ENCODE results near the gene FGD2. TPM values are rescaled to one million over a fixed set of nuclear protein-coding genes. Genes with fewer than 3 reads are reported as not detected.

Gene FGD2
- total RNA-seq, 3 donors from 2014 or later, result 6.9 to 18.3 (median 14.1) TPM

DNA sequence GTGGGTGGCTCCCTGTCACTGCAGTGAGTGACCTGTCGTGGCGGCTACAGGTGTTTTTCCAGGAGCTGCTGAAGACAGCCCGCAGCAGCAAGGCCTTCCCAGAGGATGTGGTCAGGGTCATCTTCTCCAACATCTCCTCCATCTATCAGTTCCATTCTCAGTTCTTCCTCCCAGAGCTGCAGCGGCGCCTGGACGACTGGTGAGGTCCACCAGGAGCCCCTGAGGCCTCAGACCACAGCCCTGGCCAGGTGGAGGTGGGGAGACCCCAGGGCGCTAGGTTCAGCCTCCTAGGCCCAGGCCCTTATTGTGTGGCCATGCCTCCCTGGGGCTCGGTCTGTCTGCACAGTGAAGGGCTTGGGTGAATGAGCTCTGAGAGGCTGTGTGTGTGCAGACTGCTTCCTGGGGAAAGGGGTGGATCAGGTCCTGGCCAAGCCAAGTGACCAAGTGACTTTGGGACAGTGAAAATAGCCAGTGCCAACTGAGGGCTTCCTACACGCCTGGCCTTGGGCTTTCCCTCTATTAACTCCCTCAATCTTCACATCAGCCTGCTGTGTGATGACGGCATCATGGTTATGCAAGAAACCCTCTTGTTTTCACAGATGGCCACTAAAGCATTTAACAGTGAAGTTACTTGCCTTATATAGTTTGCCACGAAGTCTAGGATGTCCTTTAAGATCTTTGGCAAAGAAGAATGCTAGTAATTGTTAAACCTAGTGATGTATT is 6.4 kb downstream of the FGD2 start:
- intact Hi-C loops (cut with DNase I, micrococcal nuclease), result no loop called here

DNA sequence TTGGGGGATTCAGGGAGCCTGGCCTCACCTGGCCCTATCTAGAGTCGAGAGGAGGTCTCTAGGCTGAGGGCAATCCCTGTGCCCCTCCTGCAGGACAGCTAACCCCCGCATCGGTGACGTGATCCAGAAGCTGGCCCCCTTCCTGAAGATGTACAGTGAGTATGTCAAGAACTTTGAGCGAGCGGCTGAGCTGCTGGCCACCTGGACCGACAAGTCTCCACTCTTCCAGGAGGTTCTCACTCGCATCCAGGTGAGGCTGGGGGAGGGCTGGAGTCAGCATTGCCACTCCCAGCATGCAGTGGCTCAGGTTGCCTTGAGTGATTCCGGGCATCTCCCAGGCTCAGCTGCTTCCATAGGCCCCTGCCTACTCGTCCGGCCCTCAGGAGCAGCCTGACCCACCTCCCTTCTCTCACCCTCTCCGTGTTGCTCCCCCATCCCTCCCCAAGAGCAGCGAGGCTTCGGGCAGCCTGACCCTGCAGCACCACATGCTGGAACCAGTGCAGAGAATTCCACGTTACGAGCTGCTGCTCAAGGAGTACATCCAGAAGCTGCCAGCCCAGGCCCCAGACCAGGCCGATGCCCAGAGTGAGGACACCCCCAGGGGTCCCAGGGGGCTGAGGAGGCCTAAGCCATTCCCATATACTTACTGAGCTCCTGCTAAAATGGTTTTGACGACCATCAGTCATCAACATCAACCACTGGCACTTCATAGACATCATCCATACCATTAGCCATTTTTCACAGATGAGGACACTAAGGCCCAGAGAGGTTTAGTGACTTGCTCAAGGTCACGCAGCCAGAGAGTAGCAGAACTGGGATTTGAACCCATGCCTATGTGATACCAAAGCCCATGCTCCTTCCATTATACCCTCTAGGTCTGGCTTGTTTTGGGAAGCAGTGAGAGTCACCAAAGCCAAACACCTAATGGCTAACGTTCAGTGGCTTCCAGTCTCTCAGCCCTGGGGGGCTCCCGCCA is 8.3 kb downstream of the FGD2 start:
- Histone ChIP-seq H3K36me3 (ENCODE audit: low read depth) (no peaks in the 10 kb centered on the region), H3K4me3 (no peak overlapping the region), H3K9me3 (no peaks in the 10 kb centered on the region), H3K4me1 (ENCODE audit: low read depth) (peaks cover 7% of the 10 kb centered on the region)
- TF ChIP-seq, protein P1, sequence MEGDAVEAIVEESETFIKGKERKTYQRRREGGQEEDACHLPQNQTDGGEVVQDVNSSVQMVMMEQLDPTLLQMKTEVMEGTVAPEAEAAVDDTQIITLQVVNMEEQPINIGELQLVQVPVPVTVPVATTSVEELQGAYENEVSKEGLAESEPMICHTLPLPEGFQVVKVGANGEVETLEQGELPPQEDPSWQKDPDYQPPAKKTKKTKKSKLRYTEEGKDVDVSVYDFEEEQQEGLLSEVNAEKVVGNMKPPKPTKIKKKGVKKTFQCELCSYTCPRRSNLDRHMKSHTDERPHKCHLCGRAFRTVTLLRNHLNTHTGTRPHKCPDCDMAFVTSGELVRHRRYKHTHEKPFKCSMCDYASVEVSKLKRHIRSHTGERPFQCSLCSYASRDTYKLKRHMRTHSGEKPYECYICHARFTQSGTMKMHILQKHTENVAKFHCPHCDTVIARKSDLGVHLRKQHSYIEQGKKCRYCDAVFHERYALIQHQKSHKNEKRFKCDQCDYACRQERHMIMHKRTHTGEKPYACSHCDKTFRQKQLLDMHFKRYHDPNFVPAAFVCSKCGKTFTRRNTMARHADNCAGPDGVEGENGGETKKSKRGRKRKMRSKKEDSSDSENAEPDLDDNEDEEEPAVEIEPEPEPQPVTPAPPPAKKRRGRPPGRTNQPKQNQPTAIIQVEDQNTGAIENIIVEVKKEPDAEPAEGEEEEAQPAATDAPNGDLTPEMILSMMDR (IDR thresholded peaks at IDR 0.05), result no peak
- intact Hi-C loops (cut with DNase I, micrococcal nuclease), result no loop called here
- ATAC-seq (no peak), DNase-seq (peak in 1 of 3 donors; percentile 46)

More for the DNA sequence above, 6.4 kb downstream of the FGD2 start:
- H3K4me1 ChIP-seq (ENCODE audit: low read depth), result no peaks in the 10 kb centered on the region
- no peak overlapping the region for H3K4me3 ChIP-seq
- ATAC-seq, result no peak
- DNase-seq, result peak in 1 of 3 donors; percentile 37
- H3K9me3 ChIP-seq, result no peaks in the 10 kb centered on the region
- no peaks in the 10 kb centered on the region for H3K36me3 ChIP-seq (ENCODE audit: low read depth)
- TF ChIP-seq, protein P1 (IDR thresholded peaks at IDR 0.05), result no peak

DNA sequence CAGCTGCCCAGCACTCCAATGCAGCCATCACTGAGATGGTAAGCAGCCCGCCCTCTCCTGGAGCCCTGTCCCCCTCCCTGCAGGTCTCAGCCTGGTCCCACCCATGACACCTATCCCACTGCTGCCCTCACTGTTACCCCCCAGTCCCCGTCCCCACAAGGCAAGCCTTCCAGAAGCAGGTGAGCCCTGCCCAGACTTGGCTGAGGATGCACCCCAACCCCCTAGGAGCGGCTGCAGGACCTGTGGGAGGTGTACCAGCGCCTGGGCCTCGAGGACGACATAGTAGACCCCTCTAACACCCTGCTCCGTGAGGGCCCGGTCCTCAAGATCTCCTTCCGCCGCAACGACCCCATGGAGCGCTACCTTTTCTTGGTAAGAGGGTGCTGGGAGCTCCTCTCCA is 9.2 kb downstream of the FGD2 start:
- no peaks in the 10 kb centered on the region for H3K36me3 ChIP-seq (ENCODE audit: low read depth)
- H3K9me3 ChIP-seq, result no peaks in the 10 kb centered on the region
- TF ChIP-seq, protein P1 (IDR thresholded peaks at IDR 0.05), result no peak
- no peak for ATAC-seq
- peaks cover 7% of the 10 kb centered on the region for H3K4me1 ChIP-seq (ENCODE audit: low read depth)
- no peak overlapping the region for H3K4me3 ChIP-seq
- DNase-seq, result no peak
- intact Hi-C loops (cut with DNase I, micrococcal nuclease), result loop anchor here in 1 of 2 donors (5.0 kb wide), 1 partner anchor 127 kb away; the partner anchor contains the start of gene C6orf89

DNA sequence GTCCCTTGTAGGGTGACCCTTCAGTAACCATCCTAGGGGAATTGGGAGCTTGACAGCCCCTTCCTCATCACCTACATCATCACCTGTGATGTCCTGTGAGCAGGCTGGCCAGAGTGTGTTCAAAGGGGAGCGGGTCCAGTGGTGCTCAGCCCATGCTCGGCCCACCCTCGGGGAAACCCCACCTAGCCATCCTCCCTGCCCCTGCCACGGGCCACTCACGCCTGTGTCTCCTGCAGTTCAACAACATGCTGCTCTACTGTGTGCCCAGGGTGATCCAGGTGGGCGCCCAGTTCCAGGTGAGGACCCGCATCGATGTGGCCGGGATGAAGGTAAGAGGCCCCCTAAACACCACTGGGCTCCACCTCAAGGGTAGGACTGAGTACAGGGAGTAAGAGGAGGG is 10.1 kb downstream of the FGD2 start:
- intact Hi-C loops (cut with DNase I, micrococcal nuclease), result loop anchor here in 1 of 2 donors (5.0 kb wide), 1 partner anchor 128 kb away; the partner anchor contains the start of gene C6orf89
- no peak for DNase-seq
- H3K4me3 ChIP-seq, result no peak overlapping the region
- H3K4me1 ChIP-seq (ENCODE audit: low read depth), result peaks cover 7% of the 10 kb centered on the region
- TF ChIP-seq, protein P1 (IDR thresholded peaks at IDR 0.05), result no peak
- ATAC-seq, result no peak
- no peaks in the 10 kb centered on the region for H3K9me3 ChIP-seq
- H3K36me3 ChIP-seq (ENCODE audit: low read depth), result no peaks in the 10 kb centered on the region

DNA sequence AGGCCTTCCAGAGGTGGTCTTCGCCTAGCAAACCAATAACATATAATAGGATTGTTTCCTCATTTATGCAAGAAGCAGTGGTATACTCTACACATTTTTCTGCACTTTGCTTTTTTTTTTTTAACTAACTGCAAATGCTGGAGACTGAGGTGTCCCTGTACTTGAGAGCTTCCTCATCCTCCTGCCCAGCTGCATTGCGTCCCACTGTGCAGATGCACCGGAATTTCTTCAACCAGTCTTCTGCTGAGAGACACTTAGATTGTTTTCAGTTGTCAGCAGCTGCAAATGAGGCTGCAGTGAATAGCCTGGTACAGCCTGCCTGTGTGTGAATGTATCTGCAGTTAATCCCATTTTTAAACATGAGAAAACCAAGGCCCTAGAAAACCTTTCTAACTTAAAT is 11.5 kb downstream of the FGD2 start:
- no peak overlapping the region for H3K4me3 ChIP-seq
- peak in 1 of 3 donors; percentile 2 for DNase-seq
- no peaks in the 10 kb centered on the region for H3K9me3 ChIP-seq
- H3K36me3 ChIP-seq (ENCODE audit: low read depth), result no peaks in the 10 kb centered on the region
- TF ChIP-seq, protein P1 (IDR thresholded peaks at IDR 0.05), result no peak
- intact Hi-C loops (cut with DNase I, micrococcal nuclease), result loop anchor here in 1 of 2 donors (5.0 kb wide), 1 partner anchor 130 kb away; the partner anchor contains the start of gene C6orf89
- ATAC-seq, result no peak
- peaks cover 7% of the 10 kb centered on the region for H3K4me1 ChIP-seq (ENCODE audit: low read depth)
